ENCODE data around the gene TRAF2.

- TF ChIP-seq KDM5A (IDR thresholded peaks at IDR 0.05) (no peak), CBX8 (IDR thresholded peaks at IDR 0.05) (no peak), CTCF (IDR thresholded peaks at IDR 0.05) (no peak), HOXA7 (CRISPR knock-in tag; IDR thresholded peaks at IDR 0.05) (no peak)
Observed at GRCh38 chr9:136947028-136947891, 60.9 kb downstream of the TRAF2 start.
